Activated T-cell treated with anti-CD3 and anti-CD28 coated beads for 24 hours (primary cell): ENCODE measurements around the gene HUWE1.
"Not testable (repeated sequence)": the region's sequence is repeated elsewhere in the genome, so short reads cannot be mapped to it uniquely, and the experiment has no call there.

Experiments
- DNase-seq: peaks from one replicate; pipeline ENCODE4 v3.0.0-alpha.2; 2020; ENCODE audit warnings: low read depth

The HUWE1 gene

GRCh38 chrX:53511322-53511721, 175.2 kb downstream of the HUWE1 start:
- DNase-seq, result no peak

GRCh38 chrX:53504035-53504434, 182.5 kb downstream of the HUWE1 start:
- DNase-seq, result not testable (repeated sequence)

DNA sequence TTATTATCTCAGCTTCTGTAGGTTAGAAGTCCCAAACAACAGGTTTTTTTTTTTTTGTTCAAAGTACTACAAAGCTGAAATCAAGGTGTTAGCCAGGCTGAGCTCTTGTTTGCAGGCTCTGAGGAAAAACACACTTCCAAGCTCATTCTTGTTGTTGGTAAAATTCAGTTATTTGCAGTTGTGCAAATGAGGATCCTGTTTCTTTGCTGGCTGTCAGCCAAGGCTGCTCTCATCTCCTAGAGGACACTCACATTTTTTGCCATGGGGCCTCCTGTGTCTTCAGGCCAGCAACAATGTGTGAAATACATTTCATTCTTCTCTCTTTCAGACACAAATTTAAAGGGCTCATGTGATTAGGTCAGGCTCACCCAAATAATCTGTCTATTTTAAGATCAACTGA, 192.1 kb downstream of the HUWE1 start:
- no peak for DNase-seq

DNA sequence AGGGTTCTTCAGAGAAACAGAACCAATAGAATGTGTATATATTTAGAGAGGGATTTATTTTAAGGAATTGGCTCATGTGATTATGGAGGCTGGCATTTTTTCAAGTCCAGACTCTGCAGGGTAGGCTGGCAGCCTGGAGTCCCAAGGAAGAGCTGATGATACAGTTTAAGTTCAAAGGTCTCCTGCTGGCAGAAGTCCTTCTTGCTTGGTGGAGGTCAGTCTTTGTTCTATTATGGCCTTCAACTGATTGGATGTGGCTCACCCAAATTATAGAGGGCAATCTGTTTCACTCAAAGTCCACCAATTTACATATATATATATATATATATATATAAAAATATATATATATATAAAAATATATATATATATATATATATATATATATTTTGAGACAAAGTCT, 200.2 kb downstream of the HUWE1 start:
- DNase-seq, result no peak

DNA sequence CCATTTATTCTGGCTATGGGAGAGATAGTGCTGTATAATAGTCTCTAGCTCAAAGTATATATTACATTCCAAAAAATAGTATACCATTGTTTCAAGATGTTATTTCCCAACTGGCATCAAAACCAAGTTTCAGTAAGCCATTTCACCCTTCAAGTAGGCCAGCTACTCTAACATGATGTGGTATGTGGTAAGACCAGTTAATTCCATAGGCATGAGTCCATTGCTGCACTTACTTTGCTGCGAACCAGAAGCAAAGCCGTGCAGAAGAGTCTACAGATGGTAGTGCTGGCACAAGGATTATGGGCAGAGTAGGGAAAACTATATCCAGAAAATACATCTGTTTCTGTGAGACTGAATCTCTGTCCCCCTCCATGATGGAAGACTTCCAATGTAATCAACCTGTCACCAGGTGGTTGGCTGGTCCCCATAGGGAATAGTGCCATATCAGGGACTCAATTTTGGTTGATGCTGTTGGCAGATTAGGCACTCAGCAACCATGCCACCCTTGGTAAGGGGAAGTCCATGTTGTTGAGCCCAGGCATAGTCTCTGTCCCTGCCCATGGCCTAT, 202.6 kb downstream of the HUWE1 start:
- DNase-seq, result no peak

DNA sequence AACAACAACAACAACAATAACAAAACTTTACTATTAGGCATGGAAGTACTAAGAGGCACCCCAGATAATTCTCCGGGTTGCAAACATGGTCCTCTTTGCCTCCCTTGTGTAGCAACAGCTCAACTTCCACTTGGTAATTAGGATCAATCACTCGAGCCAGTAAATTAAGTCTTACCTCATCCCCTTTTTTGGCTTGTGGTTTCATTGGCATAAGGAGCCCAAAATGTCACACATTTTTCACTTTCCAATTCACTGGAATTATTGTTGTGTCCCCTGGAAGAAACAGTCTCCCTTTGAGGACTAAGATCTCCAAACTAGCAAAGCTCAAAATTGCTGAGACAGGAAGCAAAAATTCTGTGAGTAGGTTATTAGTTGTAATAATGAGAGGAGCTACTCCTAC, 203.1 kb downstream of the HUWE1 start:
- no peak for DNase-seq
